Peyer's patch (tissue), 4 donors: ENCODE results near the gene CECR2.
"Not testable (repeated sequence)": the region's sequence is repeated elsewhere in the genome, so short reads cannot be mapped to it uniquely, and the experiment has no call there.

ENCODE experiments used
- POLR2A ChIP-seq, 2 donors: fragments of 450-650 bp; IDR thresholded peaks; one replicate each; pipeline ENCODE4 v1.5.1; 2017; ENCODE audit warnings: antibody characterized with exemption in 2 of 2, mild to moderate bottlenecking in 2 of 2, moderate library complexity in 2 of 2
- TF ChIP-seq, protein P1 (sequence below), 6 experiments: fragments of 450-650 bp in 4 of 6; fragments of 200-600 bp in 2 of 6; sonication (generic) in 1 of 6; IDR thresholded peaks; one replicate each; pipeline ENCODE4 v1.5.1; 2017 to 2019; ENCODE audit warnings: antibody characterized with exemption in 6 of 6, mild to moderate bottlenecking in 3 of 6, moderate library complexity in 1 of 6

DNA sequence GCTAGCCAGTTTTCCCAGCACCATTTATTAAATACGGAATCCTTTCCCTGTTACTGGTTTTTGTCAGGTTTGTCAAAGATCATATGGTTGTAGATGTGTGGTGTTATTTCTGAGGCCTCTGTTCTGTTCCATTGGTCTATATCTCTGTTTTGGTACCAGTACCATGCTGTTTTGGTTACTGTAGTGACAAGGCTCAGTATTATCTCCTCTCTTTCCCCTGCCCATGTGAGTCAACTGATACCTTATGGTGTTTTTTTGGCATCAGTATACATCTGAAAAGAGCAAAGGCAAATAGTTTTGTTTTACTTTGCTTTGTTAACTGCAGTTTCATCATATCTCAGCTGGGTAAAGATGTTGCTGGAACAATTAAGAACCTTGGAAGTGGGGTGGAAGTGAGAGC is 152.7 kb downstream of the CECR2 start:
- TF ChIP-seq, protein P1, sequence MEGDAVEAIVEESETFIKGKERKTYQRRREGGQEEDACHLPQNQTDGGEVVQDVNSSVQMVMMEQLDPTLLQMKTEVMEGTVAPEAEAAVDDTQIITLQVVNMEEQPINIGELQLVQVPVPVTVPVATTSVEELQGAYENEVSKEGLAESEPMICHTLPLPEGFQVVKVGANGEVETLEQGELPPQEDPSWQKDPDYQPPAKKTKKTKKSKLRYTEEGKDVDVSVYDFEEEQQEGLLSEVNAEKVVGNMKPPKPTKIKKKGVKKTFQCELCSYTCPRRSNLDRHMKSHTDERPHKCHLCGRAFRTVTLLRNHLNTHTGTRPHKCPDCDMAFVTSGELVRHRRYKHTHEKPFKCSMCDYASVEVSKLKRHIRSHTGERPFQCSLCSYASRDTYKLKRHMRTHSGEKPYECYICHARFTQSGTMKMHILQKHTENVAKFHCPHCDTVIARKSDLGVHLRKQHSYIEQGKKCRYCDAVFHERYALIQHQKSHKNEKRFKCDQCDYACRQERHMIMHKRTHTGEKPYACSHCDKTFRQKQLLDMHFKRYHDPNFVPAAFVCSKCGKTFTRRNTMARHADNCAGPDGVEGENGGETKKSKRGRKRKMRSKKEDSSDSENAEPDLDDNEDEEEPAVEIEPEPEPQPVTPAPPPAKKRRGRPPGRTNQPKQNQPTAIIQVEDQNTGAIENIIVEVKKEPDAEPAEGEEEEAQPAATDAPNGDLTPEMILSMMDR (IDR thresholded peaks at IDR 0.05), result not testable (repeated sequence)
- not testable (repeated sequence) for TF ChIP-seq POLR2A (IDR thresholded peaks at IDR 0.05)
